NB4 (cell line): ENCODE results near the gene LBR.

Experiments used
- CTCF ChIP-seq: IDR thresholded peaks from one replicate; pipeline ENCODE4 v1.5.1; 2012; ENCODE audit warnings: low read depth, low read length
- MAX ChIP-seq: IDR thresholded peaks from 2 replicates; pipeline ENCODE4 v1.6.1; 2011; ENCODE audit warnings: low read depth, low read length
- MYC ChIP-seq: IDR thresholded peaks from 2 replicates; pipeline ENCODE4 v1.6.1; 2011; ENCODE audit warnings: low read depth, low read length
- POLR2A ChIP-seq: IDR thresholded peaks from 2 replicates; pipeline ENCODE4 v1.6.1; 2011; ENCODE audit warnings: mild to moderate bottlenecking; ENCODE audit not compliant: insufficient read length; ENCODE audit errors: extremely low read depth

- TF ChIP-seq MAX (no peak), CTCF (no peak), POLR2A (no peak), MYC (no peak)
Measured at GRCh38 chr1:225448146-225448805, 20.4 kb upstream of the LBR start.
